Stimulated activated naive CD8-positive, alpha-beta T cell treated with anti-CD3 and anti-CD28 coated beads, Interleukin-15, Interleukin-2, amounts not matched to agents 100 ng/mL and 50 ng/mL, for 24 hours (primary cell): ENCODE data around the gene FKBP9.
"Not testable (repeated sequence)": the region's sequence is repeated elsewhere in the genome, so short reads cannot be mapped to it uniquely, and the experiment has no call there.

Experiments used
- H3K27ac Mint-ChIP-seq: one replicate; pipeline ENCODE4 v1.8.0; 2021; ENCODE audit warnings: mild to moderate bottlenecking, mixed read lengths
- H3K27me3 Mint-ChIP-seq: one replicate; pipeline ENCODE4 v1.8.0; 2021; ENCODE audit warnings: mixed read lengths
- H3K36me3 Mint-ChIP-seq: one replicate; pipeline ENCODE4 v1.8.0; 2021; ENCODE audit warnings: low read depth, mixed read lengths
- H3K4me1 Mint-ChIP-seq: one replicate; pipeline ENCODE4 v1.8.0; 2021; ENCODE audit warnings: low read depth, mixed read lengths
- H3K4me3 Mint-ChIP-seq: one replicate; pipeline ENCODE4 v1.8.0; 2021; ENCODE audit warnings: mild to moderate bottlenecking, mixed read lengths
- H3K9me3 Mint-ChIP-seq: one replicate; pipeline ENCODE4 v1.8.0; 2021; ENCODE audit warnings: mixed read lengths

Gene FKBP9

GRCh38 chr7:32941681-32942414 lies 15.4 kb upstream of the FKBP9 start:
- Mint-ChIP-seq H3K4me3 (peak overlapping the region; percentile 90), H3K27ac (peak overlapping the region; percentile 70), H3K27me3 (peaks cover 16% of the 10 kb centered on the region), H3K36me3 (peaks cover 7% of the 10 kb centered on the region), H3K4me1 (peaks cover 20% of the 10 kb centered on the region), H3K9me3 (no peaks in the 10 kb centered on the region)

- Mint-ChIP-seq H3K36me3 (peaks cover 7% of the 10 kb centered on the region), H3K27me3 (peaks cover 17% of the 10 kb centered on the region), H3K27ac (peak overlapping the region; percentile 70), H3K4me1 (peaks cover 20% of the 10 kb centered on the region), H3K4me3 (peak overlapping the region; percentile 90), H3K9me3 (peaks cover 3% of the 10 kb centered on the region)
These were observed 14.6 kb upstream of the FKBP9 start for GRCh38 chr7:32942415-32943251.

GRCh38 chr7:32943252-32944030 lies 13.8 kb upstream of the FKBP9 start:
- Mint-ChIP-seq H3K9me3 (peaks cover 11% of the 10 kb centered on the region), H3K27ac (no peak overlapping the region), H3K4me3 (peak overlapping the region; percentile 41), H3K27me3 (peaks cover 24% of the 10 kb centered on the region), H3K36me3 (peaks cover 12% of the 10 kb centered on the region), H3K4me1 (peaks cover 20% of the 10 kb centered on the region)

- Mint-ChIP-seq H3K9me3 (peaks cover 16% of the 10 kb centered on the region), H3K27ac (no peak overlapping the region), H3K4me3 (no peak overlapping the region), H3K4me1 (no peaks in the 10 kb centered on the region), H3K36me3 (peaks cover 10% of the 10 kb centered on the region), H3K27me3 (peaks cover 28% of the 10 kb centered on the region)
These were observed 9.7 kb upstream of the FKBP9 start for GRCh38 chr7:32947420-32947983.

GRCh38 chr7:32948202-32948601 lies 9.0 kb upstream of the FKBP9 start:
- Mint-ChIP-seq H3K4me3 (no peak overlapping the region), H3K27me3 (peaks cover 28% of the 10 kb centered on the region), H3K9me3 (peaks cover 16% of the 10 kb centered on the region), H3K4me1 (no peaks in the 10 kb centered on the region), H3K36me3 (peaks cover 10% of the 10 kb centered on the region), H3K27ac (no peak overlapping the region)

GRCh38 chr7:32952876-32953275 lies 4.4 kb upstream of the FKBP9 start:
- peaks cover 2% of the 10 kb centered on the region for H3K4me1 Mint-ChIP-seq
- H3K9me3 Mint-ChIP-seq, result peaks cover 11% of the 10 kb centered on the region
- H3K27me3 Mint-ChIP-seq, result peaks cover 19% of the 10 kb centered on the region
- H3K36me3 Mint-ChIP-seq, result peaks cover 9% of the 10 kb centered on the region
- H3K4me3 Mint-ChIP-seq, result no peak overlapping the region
- H3K27ac Mint-ChIP-seq, result no peak overlapping the region

- Mint-ChIP-seq H3K9me3 (no peaks in the 10 kb centered on the region), H3K4me1 (peaks cover 5% of the 10 kb centered on the region), H3K27ac (peak overlapping the region; percentile 49), H3K27me3 (peaks cover 36% of the 10 kb centered on the region), H3K4me3 (peak overlapping the region; percentile 82), H3K36me3 (no peaks in the 10 kb centered on the region)
These were observed 1.1 kb downstream of the FKBP9 start for GRCh38 chr7:32958046-32959025.

- H3K9me3 Mint-ChIP-seq, H3K4me1 Mint-ChIP-seq, H3K27ac Mint-ChIP-seq, H3K4me3 Mint-ChIP-seq, H3K36me3 Mint-ChIP-seq: not testable (repeated sequence)
- peaks cover 21% of the 10 kb centered on the region for H3K27me3 Mint-ChIP-seq
These were observed 6.7 kb downstream of the FKBP9 start for GRCh38 chr7:32963880-32964301.

- peaks cover 16% of the 10 kb centered on the region for H3K27me3 Mint-ChIP-seq
These were observed 7.4 kb downstream of the FKBP9 start for GRCh38 chr7:32964461-32965159.

GRCh38 chr7:32966489-32967267 lies 9.4 kb downstream of the FKBP9 start:
- not testable (repeated sequence) for H3K36me3 Mint-ChIP-seq, H3K27ac Mint-ChIP-seq, H3K4me3 Mint-ChIP-seq, H3K27me3 Mint-ChIP-seq, H3K4me1 Mint-ChIP-seq, H3K9me3 Mint-ChIP-seq

More at GRCh38 chr7:32964461-32965159, 7.4 kb downstream of the FKBP9 start:
- not testable (repeated sequence) for H3K27ac Mint-ChIP-seq, H3K36me3 Mint-ChIP-seq, H3K9me3 Mint-ChIP-seq, H3K4me3 Mint-ChIP-seq, H3K4me1 Mint-ChIP-seq

GRCh38 chr7:32967268-32967582 lies 10.0 kb downstream of the FKBP9 start:
- H3K4me3 Mint-ChIP-seq, H3K27ac Mint-ChIP-seq, H3K27me3 Mint-ChIP-seq, H3K4me1 Mint-ChIP-seq, H3K36me3 Mint-ChIP-seq, H3K9me3 Mint-ChIP-seq: not testable (repeated sequence)

GRCh38 chr7:32971967-32972366 lies 14.7 kb downstream of the FKBP9 start:
- H3K27ac Mint-ChIP-seq, H3K4me1 Mint-ChIP-seq, H3K36me3 Mint-ChIP-seq, H3K27me3 Mint-ChIP-seq, H3K9me3 Mint-ChIP-seq, H3K4me3 Mint-ChIP-seq: not testable (repeated sequence)

GRCh38 chr7:32977159-32977558 lies 19.9 kb downstream of the FKBP9 start:
- H3K36me3 Mint-ChIP-seq, H3K4me1 Mint-ChIP-seq, H3K27ac Mint-ChIP-seq, H3K4me3 Mint-ChIP-seq, H3K9me3 Mint-ChIP-seq, H3K27me3 Mint-ChIP-seq: not testable (repeated sequence)
